Gastrocnemius medialis (tissue), 4 donors: ENCODE results near the gene DNAL1.

Source experiments
- POLR2A ChIP-seq, 2 donors: fragments of 450-650 bp; IDR thresholded peaks; one replicate each; pipeline ENCODE4 v1.6.1; 2017; ENCODE audit warnings: antibody characterized with exemption in 2 of 2, mild to moderate bottlenecking in 2 of 2, moderate library complexity in 2 of 2
- TF ChIP-seq, protein P1 (sequence below), 5 experiments: fragments of 450-650 bp in 3 of 5; fragments of 200-600 bp in 2 of 5; sonication (generic) in 2 of 5; IDR thresholded peaks in 4 of 5; conservative IDR thresholded peaks in 1 of 5; 1 replicate in 4 of 5; 2 replicates in 1 of 5; pipeline ENCODE4 v1.5.1; 2016 to 2019; ENCODE audit warnings: antibody characterized with exemption in 5 of 5, mild to moderate bottlenecking in 3 of 5, moderate library complexity in 3 of 5

DNA sequence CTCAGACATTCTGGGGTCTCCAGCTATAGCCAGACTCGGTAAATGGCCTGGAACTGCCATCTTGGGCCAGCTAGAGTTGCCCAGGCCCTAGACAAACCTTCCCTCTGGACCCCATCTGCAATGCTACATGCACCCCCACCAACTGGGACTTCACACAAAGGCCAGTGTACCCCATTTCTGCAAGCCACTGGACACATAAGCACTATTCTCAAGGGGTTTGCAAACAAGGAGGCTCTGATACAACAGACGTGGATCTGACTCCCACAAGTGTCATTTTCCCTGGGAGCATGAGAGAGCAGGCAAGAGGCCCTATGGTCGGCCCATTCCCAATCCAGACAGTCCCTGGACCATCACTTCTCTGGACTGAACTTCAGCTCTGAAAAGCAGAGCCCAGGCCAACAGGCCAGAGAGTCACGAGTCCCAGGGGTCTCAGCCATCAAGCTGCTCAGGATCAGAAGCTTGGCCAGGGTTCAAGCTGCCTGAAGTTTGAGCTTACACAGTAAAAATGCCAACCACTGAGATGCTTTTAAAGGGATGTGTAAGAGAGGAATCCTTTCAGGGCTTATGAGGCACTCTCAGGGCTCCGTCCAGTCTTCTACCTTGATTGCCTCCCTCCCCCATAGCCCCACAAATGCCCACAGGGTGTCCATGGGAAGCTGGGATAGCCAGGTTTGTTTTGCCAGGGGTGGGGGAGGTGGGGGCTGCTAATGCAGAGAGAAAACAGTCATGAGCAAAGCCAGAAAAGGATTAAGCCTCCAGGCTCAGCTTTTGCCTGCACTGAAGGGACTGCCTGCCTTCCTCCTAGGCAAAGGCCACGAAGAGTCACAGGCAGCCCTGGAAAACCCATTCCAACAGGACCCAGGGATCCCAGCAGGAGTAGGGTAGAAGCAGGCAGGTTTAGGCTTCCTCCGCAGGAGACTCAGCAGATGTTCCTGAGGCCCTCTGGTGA lies 101.1 kb downstream of the DNAL1 start:
- TF ChIP-seq, protein P1, sequence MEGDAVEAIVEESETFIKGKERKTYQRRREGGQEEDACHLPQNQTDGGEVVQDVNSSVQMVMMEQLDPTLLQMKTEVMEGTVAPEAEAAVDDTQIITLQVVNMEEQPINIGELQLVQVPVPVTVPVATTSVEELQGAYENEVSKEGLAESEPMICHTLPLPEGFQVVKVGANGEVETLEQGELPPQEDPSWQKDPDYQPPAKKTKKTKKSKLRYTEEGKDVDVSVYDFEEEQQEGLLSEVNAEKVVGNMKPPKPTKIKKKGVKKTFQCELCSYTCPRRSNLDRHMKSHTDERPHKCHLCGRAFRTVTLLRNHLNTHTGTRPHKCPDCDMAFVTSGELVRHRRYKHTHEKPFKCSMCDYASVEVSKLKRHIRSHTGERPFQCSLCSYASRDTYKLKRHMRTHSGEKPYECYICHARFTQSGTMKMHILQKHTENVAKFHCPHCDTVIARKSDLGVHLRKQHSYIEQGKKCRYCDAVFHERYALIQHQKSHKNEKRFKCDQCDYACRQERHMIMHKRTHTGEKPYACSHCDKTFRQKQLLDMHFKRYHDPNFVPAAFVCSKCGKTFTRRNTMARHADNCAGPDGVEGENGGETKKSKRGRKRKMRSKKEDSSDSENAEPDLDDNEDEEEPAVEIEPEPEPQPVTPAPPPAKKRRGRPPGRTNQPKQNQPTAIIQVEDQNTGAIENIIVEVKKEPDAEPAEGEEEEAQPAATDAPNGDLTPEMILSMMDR (IDR thresholded peaks at IDR 0.05 in 4 of 5, conservative IDR thresholded peaks at IDR 0.05 in 1 of 5): no peak
- no peak for TF ChIP-seq POLR2A (IDR thresholded peaks at IDR 0.05)
